Transverse colon (tissue), 4 donors: Measurements from ENCODE around the gene ADCY5. TPM values are rescaled to one million over a fixed set of nuclear protein-coding genes. Genes with fewer than 3 reads are reported as not detected.

Source experiments
- DNase-seq: peaks from one replicate; pipeline ENCODE4 v3.0.0-alpha.2; 2019
- H3K27ac ChIP-seq, 4 donors: fragments of 200-600 bp; sonication (generic); 2 replicates each; pipeline ENCODE4 v1.5.1; 2016 to 2018; ENCODE audit warnings: inconsistent platforms in 4 of 4
- H3K27me3 ChIP-seq: fragments of 200-600 bp; sonication (generic); 2 replicates; pipeline ENCODE4 v1.5.1; 2017; ENCODE audit warnings: inconsistent platforms
- H3K36me3 ChIP-seq, 4 donors: fragments of 200-600 bp; sonication (generic); 2 replicates each; pipeline ENCODE4 v1.5.1; 2017 to 2019; ENCODE audit warnings: inconsistent platforms in 4 of 4
- H3K4me1 ChIP-seq, 4 donors: fragments of 200-600 bp; sonication (generic); 2 replicates each; pipeline ENCODE4 v1.5.1; 2017 to 2020; ENCODE audit warnings: inconsistent platforms in 4 of 4
- H3K4me3 ChIP-seq, 4 donors: fragments of 200-600 bp; sonication (generic); 1 replicate in 1 of 4; 2 replicates in 3 of 4; pipeline versions ENCODE4 v1.5.1 to v1.6.1; 2017 to 2019; ENCODE audit warnings: inconsistent platforms in 4 of 4
- H3K9me3 ChIP-seq, 2 donors: fragments of 200-600 bp; sonication (generic); 2 replicates each; pipeline ENCODE4 v1.5.1; 2017 to 2019; ENCODE audit warnings: inconsistent platforms in 2 of 2
- CTCF ChIP-seq, 5 experiments: fragments of 200-600 bp in 3 of 5; fragments of 450-650 bp in 2 of 5; sonication (generic) in 3 of 5; IDR thresholded peaks; 1 replicate in 2 of 5; 2 replicates in 3 of 5; pipeline ENCODE4 v1.5.1; 2016 to 2017; ENCODE audit warnings: antibody characterized with exemption in 5 of 5, inconsistent platforms in 3 of 5, mild to moderate bottlenecking in 2 of 5, moderate library complexity in 1 of 5
- EP300 ChIP-seq: sonication (generic); formaldehyde crosslinking; IDR thresholded peaks from one replicate; pipeline ENCODE4 v1.6.1; 2017; ENCODE audit warnings: antibody characterized with exemption, low read depth
- POLR2A ChIP-seq: fragments of 450-650 bp; IDR thresholded peaks from one replicate; pipeline ENCODE4 v1.6.1; 2016; ENCODE audit warnings: antibody characterized with exemption, mild to moderate bottlenecking, moderate library complexity
- POLR2AphosphoS5 ChIP-seq, 3 donors: sonication (generic); formaldehyde crosslinking; IDR thresholded peaks; one replicate each; pipeline ENCODE4 v1.6.1; 2016; ENCODE audit warnings: antibody characterized with exemption in 3 of 3
- WGBS, 2 donors: methylation state at CpG; one replicate each; pipeline ENCODE4 v1.1.5; 2018; ENCODE audit warnings: low coverage in 1 of 2; 5-methylcytosine and 5-hydroxymethylcytosine counted together
- in situ Hi-C, 4 donors: fragments of 200-750 bp; cut with MboI; loops; one replicate each; pipeline versions ENCODE4 v1.15.0 to v1.15.1; 2017; ENCODE audit warnings: low sequenced_read_pairs in 3 of 4, low pct_ligation_motif_present in 1 of 4, low pct_unique_long_range_greater_than_20kb in 1 of 4
- intact Hi-C: fragments of 100-400 bp; cut with DNase I; formaldehyde crosslinking; loops from one replicate; pipeline ENCODE4 v1.15.1; 2023; ENCODE audit warnings: low total_unique reads
- total RNA-seq, 4 donors: library from RNA; depleted of rRNA; stranded (reverse); fragments of >200 nt; gene quantifications; one replicate each; pipeline ENCODE4 v1.1.0, GENCODE V29; 2016

ADCY5 gene
- total RNA-seq, 4 donors from 2014 or later: 13.9 to 42.0 (median 28.6) TPM

DNA sequence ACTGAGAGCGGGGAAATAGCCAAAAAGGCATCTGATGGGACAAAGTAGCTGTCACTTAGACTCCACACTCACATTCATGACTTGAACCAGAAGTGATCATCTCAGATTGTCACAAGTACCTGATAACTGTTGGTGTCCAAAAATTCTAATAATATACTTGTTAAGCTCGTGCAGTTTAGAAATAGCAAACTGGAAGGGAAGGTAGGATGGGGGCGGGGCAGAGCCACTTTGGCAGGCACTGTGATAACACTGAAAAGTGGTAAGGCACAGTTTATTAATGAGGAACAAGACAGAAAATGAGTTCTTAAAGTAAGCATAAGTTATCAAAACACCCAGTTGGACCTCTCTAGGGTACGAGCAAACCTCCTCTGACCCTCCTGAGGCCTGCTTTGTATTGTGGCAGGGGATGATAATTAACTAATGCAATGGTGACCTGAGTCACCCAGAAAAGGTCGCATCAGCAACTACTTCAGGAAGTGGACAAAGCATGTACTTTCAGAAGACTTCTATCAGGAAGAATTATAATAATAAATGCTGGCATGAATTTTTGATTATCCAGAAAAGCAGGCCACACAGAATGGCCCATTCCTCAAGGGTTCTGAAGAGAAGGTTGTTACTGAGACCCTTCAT, 54.4 kb downstream of the ADCY5 start:
- no peak overlapping the region for H3K4me3 ChIP-seq
- in situ Hi-C loops: no loop called here
- H3K4me1 ChIP-seq: peaks cover under 1 to 26% (median 13%) of the 10 kb centered on the region in 4 donors
- no peaks in the 10 kb centered on the region for H3K36me3 ChIP-seq
- no peaks in the 10 kb centered on the region for H3K27me3 ChIP-seq
- WGBS, 2 donors: 67 to 70% methylated on average over 5 of the region's 5 CpGs
- TF ChIP-seq EP300 (no peak), CTCF (IDR thresholded peaks at IDR 0.05) (no peak), POLR2AphosphoS5 (IDR thresholded peaks at IDR 0.05) (no peak), POLR2A (no peak)
- DNase-seq: no peak
- H3K27ac ChIP-seq: peak overlapping the region; percentile 28 to 88 (median 68)
- H3K9me3 ChIP-seq: no peaks in the 10 kb centered on the region
- intact Hi-C loops: no loop called here

DNA sequence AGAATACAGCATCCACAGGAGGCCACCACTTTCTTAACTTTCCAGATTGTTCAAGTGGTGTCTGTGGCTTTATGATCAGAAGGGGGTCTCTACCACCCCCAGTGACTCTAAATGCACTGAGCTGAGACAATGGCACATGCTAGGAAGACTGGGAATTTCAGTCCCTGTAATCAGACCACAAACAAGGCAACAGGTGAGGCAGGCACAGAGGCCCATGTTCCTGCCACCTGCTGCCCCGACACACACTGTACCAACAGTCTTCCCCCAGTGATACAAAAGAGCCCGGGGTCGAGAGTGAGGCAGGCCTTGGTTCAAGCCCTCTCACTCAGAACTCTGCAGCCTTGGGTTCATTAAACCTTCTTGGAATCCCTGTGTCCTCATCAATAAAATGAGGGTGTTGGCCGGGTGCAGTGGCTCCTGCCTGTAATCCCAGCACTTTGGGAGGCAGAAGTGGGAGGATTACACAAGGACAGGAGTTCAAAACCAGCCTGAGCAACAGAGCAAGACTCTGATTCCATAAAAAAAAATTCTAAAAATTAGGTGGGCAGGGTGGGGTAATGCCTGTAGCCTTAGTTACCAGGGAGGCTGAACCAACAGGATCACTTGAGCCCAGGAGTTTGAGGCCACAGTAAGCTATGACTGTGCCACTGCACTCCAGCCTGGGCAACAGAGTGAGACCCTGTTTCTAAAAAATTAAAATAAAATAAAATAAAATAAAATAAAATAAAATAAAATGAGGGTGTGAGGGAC, 55.8 kb downstream of the ADCY5 start:
- Histone ChIP-seq H3K4me1 (peaks cover 0 to 36% (median 13%) of the 10 kb centered on the region in 4 donors), H3K4me3 (no peak overlapping the region), H3K27me3 (no peaks in the 10 kb centered on the region), H3K9me3 (no peaks in the 10 kb centered on the region), H3K36me3 (no peaks in the 10 kb centered on the region), H3K27ac (peak overlapping the region; percentile 50 to 88 (median 74))
- in situ Hi-C loops (no loop called here), intact Hi-C loops (no loop called here)
- DNase-seq: no peak
- TF ChIP-seq CTCF (IDR thresholded peaks at IDR 0.05) (no peak), POLR2A (no peak), POLR2AphosphoS5 (IDR thresholded peaks at IDR 0.05) (no peak), EP300 (no peak)
- 65 to 75% methylated on average over 1 to 4 of the region's 4 CpGs for WGBS, 2 donors

DNA sequence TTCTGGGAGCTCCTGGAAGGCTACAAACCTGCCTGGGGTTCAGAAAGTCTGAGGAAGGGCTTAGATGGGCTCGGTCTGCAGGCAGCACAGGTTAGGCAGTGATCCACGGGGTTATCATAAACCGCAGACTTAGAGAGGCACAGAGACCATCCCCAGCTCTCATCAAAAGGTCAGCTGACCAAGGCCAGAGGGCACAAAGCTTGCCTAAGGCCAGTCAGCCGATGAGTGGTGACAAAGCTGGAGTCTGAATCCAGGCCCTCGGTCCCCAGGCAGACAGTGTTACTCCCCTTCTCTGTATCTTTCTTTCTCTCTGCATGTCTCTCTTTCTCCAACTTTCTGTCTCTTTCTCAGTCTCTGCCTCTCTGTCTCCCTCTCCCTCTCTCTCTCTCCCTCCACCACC, 56.5 kb downstream of the ADCY5 start:
- no peak for DNase-seq
- Histone ChIP-seq H3K27ac (peak overlapping the region; percentile 50 to 88 (median 74)), H3K36me3 (no peaks in the 10 kb centered on the region), H3K4me1 (peaks cover 0 to 42% (median 12%) of the 10 kb centered on the region in 4 donors), H3K9me3 (no peaks in the 10 kb centered on the region), H3K27me3 (no peaks in the 10 kb centered on the region), H3K4me3 (no peak overlapping the region)
- in situ Hi-C loops (no loop called here), intact Hi-C loops (no loop called here)
- WGBS, 2 donors: 65 to 80% methylated on average over 4 to 5 of the region's 5 CpGs
- TF ChIP-seq CTCF (IDR thresholded peaks at IDR 0.05) (no peak), POLR2AphosphoS5 (IDR thresholded peaks at IDR 0.05) (no peak), EP300 (no peak), POLR2A (no peak)

DNA sequence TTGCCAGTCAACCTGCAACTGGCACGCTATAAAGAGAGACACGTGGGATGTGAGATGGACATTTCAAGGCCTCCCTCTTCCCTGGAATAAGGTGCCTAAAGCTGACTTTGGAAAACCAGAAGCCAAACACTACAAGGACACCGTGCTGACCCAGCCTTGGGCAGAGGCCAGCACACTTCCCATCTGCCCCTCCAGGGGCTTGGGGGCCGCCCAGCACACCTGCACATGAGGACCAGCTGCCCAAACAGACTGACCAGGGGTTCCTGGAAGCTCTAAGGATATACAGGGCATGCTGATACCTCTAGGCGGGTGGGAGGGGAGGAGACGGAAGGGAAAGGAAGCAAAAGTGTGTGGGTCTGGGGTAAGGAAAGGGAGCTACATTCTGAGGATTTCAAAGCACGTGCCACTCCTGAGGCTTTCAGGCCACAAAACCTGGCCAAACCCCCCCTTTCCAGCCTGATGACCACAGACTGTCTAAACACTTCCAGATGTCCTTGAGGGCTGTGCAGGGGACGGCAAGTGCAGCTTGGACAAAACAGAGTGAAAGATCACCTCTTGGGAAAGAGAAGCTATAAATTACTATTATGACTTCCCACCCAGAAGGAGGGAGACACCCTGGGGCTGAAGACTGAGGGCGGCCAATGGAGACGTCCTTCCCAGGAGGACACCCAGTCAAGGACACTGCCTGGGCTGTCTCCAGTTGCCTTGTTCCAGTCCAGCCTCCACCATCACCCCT, 57.9 kb downstream of the ADCY5 start:
- Histone ChIP-seq H3K4me1 (peaks cover 3 to 48% (median 14%) of the 10 kb centered on the region in 4 donors), H3K4me3 (no peak overlapping the region), H3K36me3 (no peaks in the 10 kb centered on the region), H3K27me3 (no peaks in the 10 kb centered on the region), H3K9me3 (no peaks in the 10 kb centered on the region), H3K27ac (peak overlapping the region; percentile 50 to 88 (median 74))
- DNase-seq: no peak
- WGBS, 2 donors: 67% methylated on average over 10 of the region's 10 CpGs; no CpG with 5 or more reads in 1 of the 2 donors
- peak in 1 of 3 donors; percentile 40 for TF ChIP-seq POLR2AphosphoS5 (IDR thresholded peaks at IDR 0.05)
- TF ChIP-seq EP300: no peak
- no peak for TF ChIP-seq POLR2A
- TF ChIP-seq CTCF (IDR thresholded peaks at IDR 0.05): no peak
- intact Hi-C loops: no loop called here
- in situ Hi-C loops: no loop called here
